Spleen (tissue), 11 donors: Measurements from ENCODE around the gene RBMS1. TPM values are rescaled to one million over a fixed set of nuclear protein-coding genes. Genes with fewer than 3 reads are reported as not detected.

Source experiments
- DNase-seq: peaks from one replicate; pipeline ENCODE4 v3.0.0-alpha.2; 2020
- H3K27ac ChIP-seq, 8 donors: fragments of 200-600 bp; sonication (generic) in 7 of 8; 1 replicate in 4 of 8; 2 replicates in 4 of 8; pipeline versions ENCODE4 v1.5.0 to v1.8.0; 2016 to 2021; ENCODE audit warnings: inconsistent platforms in 4 of 8, mild to moderate bottlenecking in 4 of 8, moderate library complexity in 1 of 8
- H3K27me3 ChIP-seq, 7 donors: fragments of 200-600 bp; sonication (generic) in 6 of 7; replicated peaks in 1 of 7; 1 replicate in 4 of 7; 2 replicates in 3 of 7; pipeline versions ENCODE4 v1.5.0 to v1.8.0; 2016 to 2021; ENCODE audit warnings: inconsistent platforms in 3 of 7, mild to moderate bottlenecking in 1 of 7
- H3K36me3 ChIP-seq, 6 donors: fragments of 200-600 bp; sonication (generic) in 5 of 6; 1 replicate in 4 of 6; 2 replicates in 2 of 6; pipeline versions ENCODE4 v1.5.0 to v1.8.0; 2016 to 2021; ENCODE audit warnings: inconsistent platforms in 2 of 6
- H3K4me1 ChIP-seq, 6 donors: fragments of 200-600 bp; sonication (generic) in 5 of 6; 1 replicate in 3 of 6; 2 replicates in 3 of 6; pipeline versions ENCODE4 v1.5.0 to v1.8.0; 2016 to 2021; ENCODE audit warnings: inconsistent platforms in 3 of 6
- H3K4me3 ChIP-seq, 8 donors: fragments of 200-600 bp; sonication (generic) in 7 of 8; 1 replicate in 4 of 8; 2 replicates in 4 of 8; pipeline versions ENCODE4 v1.5.0 to v1.8.0; 2016 to 2021; ENCODE audit warnings: inconsistent platforms in 4 of 8, mild to moderate bottlenecking in 4 of 8, moderate library complexity in 2 of 8
- H3K9me3 ChIP-seq, 8 donors: fragments of 200-600 bp; sonication (generic) in 7 of 8; 1 replicate in 4 of 8; 2 replicates in 4 of 8; pipeline versions ENCODE4 v1.5.0 to v1.8.0; 2016 to 2021; ENCODE audit warnings: inconsistent platforms in 4 of 8
- CTCF ChIP-seq, 11 experiments: fragments of 200-600 bp in 7 of 11; fragments of 450-650 bp in 4 of 11; sonication (generic) in 4 of 11; IDR thresholded peaks in 8 of 11; conservative IDR thresholded peaks in 3 of 11; 1 replicate in 7 of 11; 2 replicates in 4 of 11; pipeline versions ENCODE4 v1.4.0 to v1.8.0; 2016 to 2021; ENCODE audit warnings: antibody characterized with exemption in 11 of 11, inconsistent platforms in 4 of 11, mild to moderate bottlenecking in 1 of 11
- POLR2A ChIP-seq, 3 donors: fragments of 450-650 bp; IDR thresholded peaks; one replicate each; pipeline ENCODE4 v1.5.1; 2017; ENCODE audit warnings: antibody characterized with exemption in 3 of 3, mild to moderate bottlenecking in 1 of 3
- POLR2AphosphoS5 ChIP-seq, 3 donors: sonication (generic); formaldehyde crosslinking; IDR thresholded peaks; one replicate each; pipeline ENCODE4 v1.5.1; 2017; ENCODE audit warnings: antibody characterized with exemption in 3 of 3
- WGBS, 5 donors: extraction: QIAGEN DNeasy Blood & Tissue Kit in 3 of 5; methylation state at CpG; one replicate each; pipeline versions ENCODE4 v1.1.5 to v1.1.7; 2013 to 2018; 5-methylcytosine and 5-hydroxymethylcytosine counted together
- intact Hi-C: fragments of 100-400 bp; cut with DNase I; formaldehyde crosslinking; loops from one replicate; pipeline ENCODE4 v1.15.0; 2023; ENCODE audit warnings: low total_unique reads
- polyA plus RNA-seq, 3 donors: library from polyadenylated mRNA; stranded (reverse); fragments of 200-250 nt; gene quantifications; one replicate each; pipeline ENCODE4 v1.2.1, GENCODE V29; 2013
- total RNA-seq, 7 donors: library from RNA; depleted of rRNA in 3 of 7; stranded (reverse); fragments of >200 nt in 3 of 7; fragmentation: NEBNext Ultra II Directional in 4 of 7; extraction: Animal tissue kit (Norgen Biotek cat#: 25700) in 4 of 7; gene quantifications; one replicate each; pipeline versions ENCODE4 v1.1.0 to v1.2.1, GENCODE V29; 2016 to 2021
- donor health status: healthy with polysubstance abuse.
- donor health status: DM: no; HTN: no; CAD: no; lungs with moderate emphysema.
- donor health status: DM: no; HTN: no; CAD: no.
- donor health status: Bipolar disorder and iron deficiency.
- donor health status: healthy.
- donor health status: DM: no; HTN: no; CAD: no.
- donor health status: DM: yes; HTN: yes; CAD: no.

Gene RBMS1
- total and polyA plus RNA-seq, 10 donors = 18.8 to 151 (median 118) TPM

GRCh38 chr2:160477032-160477431 is 16.6 kb downstream of the RBMS1 start:
- intact Hi-C loops = no loop called here
- Histone ChIP-seq H3K4me3 (no peak overlapping the region), H3K9me3 (no peaks in the 10 kb centered on the region), H3K27ac (no peak overlapping the region), H3K4me1 (peaks cover 0 to 23% (median 9%) of the 10 kb centered on the region in 6 donors), H3K27me3 (no peaks in the 10 kb centered on the region), H3K36me3 (no peaks in the 10 kb centered on the region)
- TF ChIP-seq POLR2A (IDR thresholded peaks at IDR 0.05) = no peak
- TF ChIP-seq CTCF (IDR thresholded peaks at IDR 0.05 in 8 of 11, conservative IDR thresholded peaks at IDR 0.05 in 3 of 11) = no peak
- TF ChIP-seq POLR2AphosphoS5 (IDR thresholded peaks at IDR 0.05) = no peak
- WGBS, 5 donors = 92 to 98% (median 93%) methylated on average over 7 of the region's 7 CpGs
- DNase-seq = no peak

GRCh38 chr2:160474891-160475787 is 18.5 kb downstream of the RBMS1 start:
- Histone ChIP-seq H3K4me1 (peaks cover 0 to 22% (median 5%) of the 10 kb centered on the region in 6 donors), H3K9me3 (no peaks in the 10 kb centered on the region), H3K27me3 (no peaks in the 10 kb centered on the region), H3K27ac (peak overlapping the region in 2 of 8 donors; percentile 11 to 25), H3K4me3 (no peak overlapping the region), H3K36me3 (no peaks in the 10 kb centered on the region)
- WGBS, 5 donors = 79 to 92% (median 84%) methylated on average over 7 of the region's 7 CpGs
- no peak for DNase-seq
- no peak for TF ChIP-seq POLR2A (IDR thresholded peaks at IDR 0.05)
- TF ChIP-seq POLR2AphosphoS5 (IDR thresholded peaks at IDR 0.05) = no peak
- TF ChIP-seq CTCF (IDR thresholded peaks at IDR 0.05 in 8 of 11, conservative IDR thresholded peaks at IDR 0.05 in 3 of 11) = no peak
- intact Hi-C loops = no loop called here

GRCh38 chr2:160474319-160474645 is 19.3 kb downstream of the RBMS1 start:
- peaks cover 0 to 22% (median 5%) of the 10 kb centered on the region in 6 donors for H3K4me1 ChIP-seq

More at GRCh38 chr2:160474319-160474645, 19.3 kb downstream of the RBMS1 start:
- peak overlapping the region in 2 of 8 donors; percentile 2 to 19 for H3K27ac ChIP-seq
- TF ChIP-seq CTCF (IDR thresholded peaks at IDR 0.05 in 8 of 11, conservative IDR thresholded peaks at IDR 0.05 in 3 of 11) = no peak
- TF ChIP-seq POLR2AphosphoS5 (IDR thresholded peaks at IDR 0.05) = no peak
- TF ChIP-seq POLR2A (IDR thresholded peaks at IDR 0.05) = no peak
- intact Hi-C loops = no loop called here
- no peaks in the 10 kb centered on the region for H3K36me3 ChIP-seq
- no peaks in the 10 kb centered on the region for H3K27me3 ChIP-seq
- H3K4me3 ChIP-seq = no peak overlapping the region
- WGBS, 5 donors = 61 to 73% (median 71%) methylated on average over 6 of the region's 6 CpGs
- no peaks in the 10 kb centered on the region for H3K9me3 ChIP-seq
- no peak for DNase-seq
